Small intestine (tissue), 7 donors: ENCODE results near the gene MAP6. TPM values are rescaled to one million over a fixed set of nuclear protein-coding genes. Genes with fewer than 3 reads are reported as not detected.

Experiments used
- DNase-seq, 2 donors: peaks; one replicate each; pipeline versions ENCODE4 v3.0.0 to v3.0.0-alpha.2; 2013
- FAIRE-seq: peaks from 2 replicates; lab custom pipeline; 2012; peaks lifted over from hg19 to GRCh38; lab: Jason Lieb, UNC
- H3K27ac ChIP-seq, 3 donors: one replicate each; pipeline ENCODE4 v1.5.1; 2013; ENCODE audit warnings: low read length in 2 of 3, mild to moderate bottlenecking in 2 of 3, control low read depth in 1 of 3, inconsistent platforms in 1 of 3, low read depth in 1 of 3, moderate library complexity in 1 of 3
- H3K27me3 ChIP-seq, 3 donors: one replicate each; pipeline ENCODE4 v1.6.1; 2013; ENCODE audit warnings: low read length in 3 of 3, inconsistent platforms in 1 of 3; ENCODE audit not compliant: control insufficient read depth in 3 of 3, insufficient read depth in 3 of 3
- H3K36me3 ChIP-seq, 3 donors: one replicate each; pipeline ENCODE4 v1.6.1; 2013; ENCODE audit warnings: low read length in 3 of 3, inconsistent platforms in 1 of 3, low read depth in 1 of 3, mild to moderate bottlenecking in 1 of 3, moderate library complexity in 1 of 3; ENCODE audit not compliant: control insufficient read depth in 3 of 3, insufficient read depth in 2 of 3
- H3K4me1 ChIP-seq, 3 donors: one replicate each; pipeline ENCODE4 v1.6.1; 2013; ENCODE audit warnings: low read length in 2 of 3, inconsistent platforms in 1 of 3, low read depth in 1 of 3, mild to moderate bottlenecking in 1 of 3, moderate library complexity in 1 of 3; ENCODE audit not compliant: control insufficient read depth in 3 of 3, insufficient read depth in 2 of 3
- H3K4me3 ChIP-seq, 3 donors: one replicate each; pipeline ENCODE4 v1.5.1; 2013; ENCODE audit warnings: low read length in 3 of 3, control low read depth in 1 of 3, inconsistent platforms in 1 of 3, low read depth in 1 of 3, mild to moderate bottlenecking in 1 of 3, moderate library complexity in 1 of 3
- H3K9me3 ChIP-seq, 2 donors: one replicate each; pipeline ENCODE4 v1.6.1; 2013; ENCODE audit warnings: low read depth in 1 of 2, low read length in 1 of 2; ENCODE audit not compliant: control insufficient read depth in 2 of 2, insufficient read depth in 1 of 2
- WGBS, 3 donors: extraction: QIAGEN DNeasy Blood & Tissue Kit; methylation state at CpG; one replicate each; pipeline ENCODE4 v1.1.7; 2013; 5-methylcytosine and 5-hydroxymethylcytosine counted together
- polyA plus RNA-seq, 4 donors: library from polyadenylated mRNA; stranded (reverse) in 3 of 4; unstranded in 1 of 4; fragments of 200-250 nt in 3 of 4; fragments of 120-200 nt in 1 of 4; gene quantifications; one replicate each; pipeline versions ENCODE4 v1.2.1 to v1.2.3, GENCODE V29; 2013
- donor health status: healthy with polysubstance abuse.
- donor health status: control.
- donor health status: control.
- donor health status: Bipolar disorder and iron deficiency.
- donor health status: healthy.

The MAP6 gene
- polyA plus RNA-seq, 4 donors, result 0.54 to 2.9 (median 2.5) TPM; not detected in 1

- no peak for DNase-seq
- H3K36me3 ChIP-seq, result no peaks in the 10 kb centered on the region
- no peak for FAIRE-seq
- peak overlapping the region in 1 of 3 donors; percentile 56 for H3K27ac ChIP-seq
- no peaks in the 10 kb centered on the region for H3K9me3 ChIP-seq
- 89 to 90% (median 90%) methylated on average over 2 of the region's 2 CpGs for WGBS, 3 donors
- peaks cover 0 to 41% (median 2%) of the 10 kb centered on the region in 3 donors for H3K4me1 ChIP-seq
- no peak overlapping the region for H3K4me3 ChIP-seq
- H3K27me3 ChIP-seq, result peaks cover 0 to 2% (median 0%) of the 10 kb centered on the region in 3 donors
These were observed 35.9 kb downstream of the MAP6 start for GRCh38 chr11:75632962-75633361.

- H3K27me3 ChIP-seq, result peaks cover 0 to 2% (median 0%) of the 10 kb centered on the region in 3 donors
- H3K4me1 ChIP-seq, result peaks cover 0 to 41% (median 2%) of the 10 kb centered on the region in 3 donors
- 88 to 97% (median 93%) methylated on average over 2 of the region's 2 CpGs for WGBS, 3 donors
- DNase-seq (no peak), FAIRE-seq (no peak)
- H3K36me3 ChIP-seq, result no peaks in the 10 kb centered on the region
- H3K4me3 ChIP-seq, result no peak overlapping the region
- no peaks in the 10 kb centered on the region for H3K9me3 ChIP-seq
- H3K27ac ChIP-seq, result peak overlapping the region in 1 of 3 donors; percentile 56
These were observed 36.4 kb downstream of the MAP6 start for GRCh38 chr11:75632450-75632849.

DNA sequence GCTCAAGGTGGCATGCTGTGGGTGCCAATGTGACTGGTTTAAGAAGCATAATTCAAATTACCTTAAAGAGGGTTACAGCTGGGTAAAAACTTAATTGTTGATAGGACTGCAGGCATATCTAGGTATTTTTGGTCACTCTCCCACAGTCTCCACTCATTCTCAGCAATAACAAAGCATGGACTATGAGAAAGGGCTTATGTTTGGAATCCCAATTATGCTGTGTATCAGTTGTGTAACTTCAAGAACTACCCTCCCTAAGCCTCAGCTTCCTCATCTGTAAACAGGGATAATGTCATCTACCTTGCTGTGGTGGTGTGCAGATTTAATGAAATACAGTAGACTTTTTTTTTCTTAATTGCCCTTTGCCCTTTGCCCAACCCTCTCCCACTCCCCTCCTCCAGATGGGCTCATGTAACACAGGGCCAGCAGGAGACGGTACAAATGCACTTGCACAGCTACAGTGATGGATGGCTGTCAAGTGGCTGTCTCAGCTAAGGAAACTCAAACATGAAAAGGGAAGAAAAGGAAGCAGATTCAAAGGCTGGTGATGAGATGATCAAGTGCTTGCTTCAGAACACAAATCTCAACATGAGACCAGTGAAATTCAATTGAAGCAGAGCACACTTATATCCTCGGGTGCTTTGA, 37.6 kb downstream of the MAP6 start:
- FAIRE-seq (no peak), DNase-seq (no peak)
- 29 to 54% (median 34%) methylated on average over 2 of the region's 2 CpGs for WGBS, 3 donors
- peaks cover 0 to 2% (median 0%) of the 10 kb centered on the region in 3 donors for H3K27me3 ChIP-seq
- H3K4me3 ChIP-seq, result no peak overlapping the region
- no peak overlapping the region for H3K27ac ChIP-seq
- H3K4me1 ChIP-seq, result peaks cover 0 to 37% (median 2%) of the 10 kb centered on the region in 3 donors
- H3K36me3 ChIP-seq, result no peaks in the 10 kb centered on the region
- H3K9me3 ChIP-seq, result no peaks in the 10 kb centered on the region

DNA sequence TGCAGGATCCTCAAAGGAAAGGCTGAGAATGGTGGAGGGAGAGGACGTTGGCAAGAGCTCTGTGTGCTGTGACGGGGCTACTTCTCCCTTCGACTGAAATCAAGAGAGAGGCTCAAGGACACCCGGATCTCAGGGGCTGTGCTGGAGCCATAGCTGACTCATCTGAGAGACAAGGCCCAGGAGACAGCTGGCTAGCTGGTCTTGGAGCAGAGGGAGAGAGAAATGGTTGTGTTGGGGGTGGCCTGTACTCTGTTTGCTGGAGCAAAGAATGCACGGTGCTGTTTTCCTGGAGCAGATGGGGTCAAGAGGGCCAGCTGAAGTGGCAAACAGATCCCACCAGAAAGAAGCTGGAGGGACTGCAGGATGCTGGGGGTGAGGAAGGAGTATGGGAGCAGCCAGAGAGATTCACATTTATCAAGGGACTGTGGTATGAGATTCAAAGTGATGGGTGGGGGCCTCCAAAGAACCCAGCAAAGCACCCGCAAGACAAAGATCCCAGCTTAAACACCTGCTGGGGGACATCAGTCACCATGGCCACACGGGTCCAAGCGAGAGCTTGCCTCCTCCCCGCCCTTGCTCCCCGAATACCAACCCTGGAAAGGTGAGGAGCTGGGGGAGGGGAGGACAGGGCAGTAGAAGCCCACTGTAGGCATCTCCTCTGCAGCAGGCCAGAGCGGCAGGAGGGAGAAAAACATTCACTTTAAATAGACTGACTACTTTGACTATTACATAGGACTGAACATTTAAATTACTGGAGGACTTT, 40.8 kb downstream of the MAP6 start:
- 73 to 75% (median 74%) methylated on average over 11 of the region's 11 CpGs for WGBS, 3 donors
- Histone ChIP-seq H3K4me3 (no peak overlapping the region), H3K4me1 (peaks cover 0 to 7% (median 0%) of the 10 kb centered on the region in 3 donors), H3K36me3 (no peaks in the 10 kb centered on the region), H3K27me3 (no peaks in the 10 kb centered on the region), H3K27ac (no peak overlapping the region), H3K9me3 (no peaks in the 10 kb centered on the region)
- FAIRE-seq (no peak), DNase-seq (no peak)

DNA sequence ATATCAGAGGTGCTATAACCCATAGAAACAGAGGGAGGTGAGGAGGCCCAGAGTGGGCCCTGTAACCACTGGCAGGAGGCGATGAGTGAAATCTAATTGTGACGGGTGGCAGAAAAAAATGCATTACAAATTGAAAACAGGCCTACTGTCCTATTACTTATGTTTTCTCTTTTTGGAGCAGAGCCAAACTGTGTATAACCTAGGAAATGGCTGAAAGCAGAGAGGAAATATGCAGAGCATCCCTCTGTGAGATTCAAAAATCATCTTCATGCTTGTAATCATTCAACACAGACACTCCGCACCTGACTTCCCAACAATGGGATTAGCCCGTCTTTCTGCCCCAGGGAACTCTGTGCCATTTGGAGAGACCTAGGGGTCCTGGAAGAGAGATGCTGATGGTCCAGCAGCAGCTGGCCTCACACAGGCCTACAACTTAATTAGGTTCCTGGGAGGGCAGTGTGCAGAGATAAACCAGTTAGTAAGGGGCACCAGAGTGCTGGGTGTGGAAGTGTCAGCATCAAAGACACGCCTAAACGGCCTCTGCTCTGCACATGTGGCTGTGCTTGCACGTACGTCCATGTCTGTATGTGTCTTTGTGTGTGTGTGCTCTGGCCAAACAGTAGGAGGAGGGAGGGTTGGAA, 41.8 kb downstream of the MAP6 start:
- H3K9me3 ChIP-seq, result no peaks in the 10 kb centered on the region
- no peak overlapping the region for H3K27ac ChIP-seq
- peaks cover 0 to 2% (median 0%) of the 10 kb centered on the region in 3 donors for H3K4me1 ChIP-seq
- no peaks in the 10 kb centered on the region for H3K27me3 ChIP-seq
- no peaks in the 10 kb centered on the region for H3K36me3 ChIP-seq
- H3K4me3 ChIP-seq, result no peak overlapping the region
- 86 to 92% (median 92%) methylated on average over 8 of the region's 8 CpGs for WGBS, 3 donors
- no peak for DNase-seq
- no peak for FAIRE-seq

DNA sequence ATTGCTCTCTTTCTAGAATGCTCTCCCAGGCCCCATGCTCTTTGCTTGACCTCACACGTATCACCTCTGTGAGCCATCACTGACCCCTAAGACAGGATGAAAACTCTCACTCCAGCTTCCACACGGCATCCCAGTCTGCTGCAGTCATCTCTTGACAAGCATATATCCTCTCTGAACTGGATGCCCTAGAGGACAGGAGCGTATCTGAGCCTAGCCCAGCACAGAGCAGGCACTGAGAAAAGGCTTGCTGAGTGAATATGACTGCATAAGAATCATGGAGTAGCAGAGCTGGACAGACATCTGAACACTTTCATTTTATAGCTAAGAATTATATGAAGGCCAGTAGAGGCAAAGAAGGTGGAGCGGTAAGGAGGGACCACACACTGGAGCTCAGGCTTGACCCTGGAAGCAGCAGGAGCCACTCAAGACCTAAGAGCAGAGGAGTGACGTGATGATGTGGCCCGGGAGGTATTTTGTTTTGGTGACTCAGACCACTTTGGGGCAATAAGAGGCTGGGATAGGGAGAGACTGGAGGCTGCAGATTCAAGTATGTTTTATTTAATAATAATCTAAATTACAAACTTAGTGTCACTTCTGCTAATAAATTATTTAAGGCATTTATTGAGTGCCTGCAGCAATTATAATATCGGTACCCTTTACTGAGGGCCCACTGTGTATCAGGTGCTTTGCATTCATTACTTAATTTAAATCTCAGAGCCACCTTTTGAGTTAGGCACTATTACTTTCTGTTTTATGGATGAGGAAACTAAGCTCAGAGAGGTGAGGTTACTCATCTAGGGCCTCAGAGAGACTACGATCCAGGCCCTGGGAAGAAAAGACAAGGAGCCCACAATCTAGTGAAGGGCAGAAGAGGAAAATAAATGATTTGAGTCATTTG, 42.6 kb downstream of the MAP6 start:
- H3K27ac ChIP-seq, result no peak overlapping the region
- DNase-seq, result no peak
- no peaks in the 10 kb centered on the region for H3K36me3 ChIP-seq
- FAIRE-seq, result no peak
- H3K9me3 ChIP-seq, result no peaks in the 10 kb centered on the region
- H3K4me3 ChIP-seq, result no peak overlapping the region
- H3K4me1 ChIP-seq, result no peaks in the 10 kb centered on the region
- no peaks in the 10 kb centered on the region for H3K27me3 ChIP-seq
- 87 to 90% (median 87%) methylated on average over 8 of the region's 8 CpGs for WGBS, 3 donors

DNA sequence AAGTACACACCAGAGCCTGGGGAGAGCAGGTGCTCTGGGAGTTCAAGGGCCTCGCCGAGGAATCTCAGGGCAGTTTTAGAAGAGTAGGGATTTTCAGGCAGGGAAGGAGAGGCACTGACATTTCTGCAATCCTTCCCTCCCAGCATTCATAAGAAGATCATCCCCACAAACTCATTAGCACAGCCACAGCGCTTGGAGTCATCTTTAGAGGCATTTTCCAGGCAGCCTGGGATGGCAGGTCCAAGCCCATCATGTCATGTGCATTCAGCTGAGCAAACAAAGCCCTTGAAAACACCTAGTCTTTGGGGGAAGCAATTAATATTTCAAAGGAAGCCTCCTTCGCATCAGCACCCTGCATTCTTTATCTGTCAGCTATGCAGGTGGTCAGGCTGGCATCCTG, 43.8 kb downstream of the MAP6 start:
- H3K4me3 ChIP-seq, result no peak overlapping the region
- H3K9me3 ChIP-seq, result no peaks in the 10 kb centered on the region
- no peaks in the 10 kb centered on the region for H3K36me3 ChIP-seq
- no peak for DNase-seq
- no peak for FAIRE-seq
- H3K27ac ChIP-seq, result no peak overlapping the region
- no peaks in the 10 kb centered on the region for H3K4me1 ChIP-seq
- WGBS, 3 donors, result 65 to 83% (median 83%) methylated on average over 4 of the region's 4 CpGs
- H3K27me3 ChIP-seq, result no peaks in the 10 kb centered on the region

DNA sequence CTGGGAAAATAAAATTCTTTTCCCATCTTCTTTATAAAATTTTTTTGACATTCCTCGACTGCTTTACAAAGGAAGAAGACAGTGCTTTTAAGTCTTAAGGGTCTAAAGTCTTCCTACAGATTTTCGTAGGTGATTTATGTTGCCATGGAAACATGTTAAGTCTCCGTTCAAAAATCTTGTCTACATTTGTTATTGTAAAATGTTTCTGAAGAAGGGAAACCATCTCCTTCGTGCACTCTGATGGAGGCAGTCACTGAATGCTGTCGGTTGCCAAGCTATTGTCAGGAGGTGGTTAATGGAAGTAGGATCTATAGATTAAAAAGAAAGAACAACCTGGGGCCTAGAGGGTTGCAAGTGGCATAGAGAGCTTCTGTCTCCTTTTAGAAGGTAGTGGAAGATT, 52.6 kb downstream of the MAP6 start:
- H3K27ac ChIP-seq, result no peak overlapping the region
- FAIRE-seq (no peak), DNase-seq (no peak)
- no peaks in the 10 kb centered on the region for H3K4me1 ChIP-seq
- no peaks in the 10 kb centered on the region for H3K27me3 ChIP-seq
- H3K36me3 ChIP-seq, result no peaks in the 10 kb centered on the region
- H3K4me3 ChIP-seq, result no peak overlapping the region
- WGBS, 3 donors, result 55 to 65% (median 62%) methylated on average over 5 of the region's 5 CpGs
- H3K9me3 ChIP-seq, result peaks cover 0 to 10% of the 10 kb centered on the region in 2 donors
